Ovary (tissue), 9 donors: ENCODE results near the gene CTRB1. TPM values are rescaled to one million over a fixed set of nuclear protein-coding genes. Genes with fewer than 3 reads are reported as not detected.

ENCODE experiments used
- DNase-seq, 5 donors: peaks; one replicate each; pipeline ENCODE4 v3.0.0-alpha.2; 2019 to 2020
- H3K27ac ChIP-seq, 2 donors: fragments of 200-600 bp; one replicate each; pipeline versions ENCODE4 v1.5.1 to v1.8.0; 2019 to 2022
- H3K27me3 ChIP-seq: fragments of 200-600 bp; one replicate; pipeline ENCODE4 v1.8.0; 2022
- H3K36me3 ChIP-seq: fragments of 200-600 bp; sonication (generic); one replicate; pipeline ENCODE4 v1.5.1; 2019
- H3K4me1 ChIP-seq: one replicate; pipeline ENCODE4 v1.8.1; 2013; ENCODE audit warnings: mild to moderate bottlenecking, moderate library complexity; ENCODE audit not compliant: insufficient read depth
- H3K4me3 ChIP-seq: fragments of 200-600 bp; sonication (generic); one replicate; pipeline ENCODE4 v1.5.1; 2017
- H3K9me3 ChIP-seq, 2 donors: fragments of 200-600 bp in 1 of 2; sonication (generic) in 1 of 2; one replicate each; pipeline versions ENCODE4 v1.5.1 to v1.8.1; 2013 to 2019; ENCODE audit warnings: mild to moderate bottlenecking in 1 of 2, moderate library complexity in 1 of 2
- CTCF ChIP-seq, 3 donors: fragments of 450-650 bp in 2 of 3; fragments of 200-600 bp in 1 of 3; IDR thresholded peaks; one replicate each; pipeline versions ENCODE4 v1.5.1 to v1.8.0; 2016 to 2022; ENCODE audit warnings: antibody characterized with exemption in 3 of 3, mild to moderate bottlenecking in 1 of 3
- EP300 ChIP-seq: sonication (generic); formaldehyde crosslinking; IDR thresholded peaks from one replicate; pipeline ENCODE4 v1.6.1; 2017; ENCODE audit warnings: antibody characterized with exemption
- POLR2A ChIP-seq: fragments of 450-650 bp; IDR thresholded peaks from one replicate; pipeline ENCODE4 v1.6.1; 2017; ENCODE audit warnings: antibody characterized with exemption, mild to moderate bottlenecking, moderate library complexity
- WGBS, 3 donors: extraction: QIAGEN DNeasy Blood & Tissue Kit in 1 of 3; methylation state at CpG; one replicate each; pipeline versions ENCODE4 v1.1.5 to v1.1.7; 2013 to 2017; 5-methylcytosine and 5-hydroxymethylcytosine counted together
- intact Hi-C, 4 donors: fragments of 100-400 bp; cut with DNase I; formaldehyde crosslinking; loops; one replicate each; pipeline versions ENCODE4 v1.11.0 to v1.15.1; 2022 to 2023
- polyA plus RNA-seq, 2 donors: library from polyadenylated mRNA; stranded (reverse); fragments of 200-250 nt in 1 of 2; fragments of 350-450 nt in 1 of 2; fragmentation: Illumina TruSeq in 1 of 2; extraction: RNeasy Lipid Tissue Mini Kit (QIAGEN cat#74804) in 1 of 2; gene quantifications; one replicate each; pipeline ENCODE4 v1.2.3, GENCODE V29; 2013 to 2014
- total RNA-seq, 7 donors: library from RNA; depleted of rRNA in 2 of 7; stranded (reverse); fragments of >200 nt in 2 of 7; fragmentation: NEBNext Ultra II Directional in 3 of 7; extraction: Animal tissue kit (Norgen Biotek cat#: 25700) in 3 of 7; gene quantifications; one replicate each; pipeline versions ENCODE4 v1.1.0 to v1.2.4, GENCODE V29; 2016 to 2023
- donor health status: DM: no; HTN: no; CAD: no; lungs with moderate emphysema.
- donor health status: DM: no; HTN: no; CAD: no.
- donor health status: Bipolar disorder and iron deficiency.
- donor health status: DM: yes; HTN: yes; CAD: no.
- donor health status: DM: no; HTN: no; CAD: no.
- donor health status: DM: yes; HTN: yes; CAD: no.

Gene CTRB1
- total and polyA plus RNA-seq, 9 donors, result 0.67 to 14.7 (median 3.1) TPM; not detected in 4

GRCh38 chr16:75236736-75237397 is 18.1 kb downstream of the CTRB1 start:
- DNase-seq, result peak in 4 of 5 donors; percentile 24 to 46 (median 40)
- Histone ChIP-seq H3K4me3 (no peak overlapping the region), H3K27ac (no peak overlapping the region), H3K36me3 (no peaks in the 10 kb centered on the region), H3K27me3 (no peaks in the 10 kb centered on the region), H3K9me3 (no peaks in the 10 kb centered on the region), H3K4me1 (peaks cover 15% of the 10 kb centered on the region)
- TF ChIP-seq CTCF (IDR thresholded peaks at IDR 0.05) (no peak), EP300 (no peak)
- intact Hi-C loops, result loop anchor here in 2 of 4 donors (5.0 to 10.0 kb wide), 3 partner anchors 65 to 160 kb away; no protein-coding TSS in a partner anchor
- WGBS, 3 donors, result 88 to 91% (median 89%) methylated on average over 28 of the region's 28 CpGs

GRCh38 chr16:75237398-75238131 is 18.8 kb downstream of the CTRB1 start:
- Histone ChIP-seq H3K27me3 (no peaks in the 10 kb centered on the region), H3K4me3 (no peak overlapping the region), H3K27ac (peak overlapping the region; percentile 59 to 79), H3K4me1 (peaks cover 15% of the 10 kb centered on the region), H3K9me3 (no peaks in the 10 kb centered on the region), H3K36me3 (no peaks in the 10 kb centered on the region)
- peak in 3 of 5 donors; percentile 25 to 43 (median 43) for DNase-seq
- intact Hi-C loops, result loop anchor here in 2 of 4 donors (5.0 to 10.0 kb wide), 3 partner anchors 65 to 160 kb away; no protein-coding TSS in a partner anchor
- WGBS, 3 donors, result 76 to 87% (median 82%) methylated on average over 17 to 18 of the region's 18 CpGs
- no peak for TF ChIP-seq POLR2A
- TF ChIP-seq EP300, result no peak
- TF ChIP-seq CTCF (IDR thresholded peaks at IDR 0.05), result no peak

GRCh38 chr16:75238132-75238852 is 19.5 kb downstream of the CTRB1 start:
- Histone ChIP-seq H3K9me3 (no peaks in the 10 kb centered on the region), H3K27me3 (no peaks in the 10 kb centered on the region), H3K36me3 (no peaks in the 10 kb centered on the region), H3K4me3 (no peak overlapping the region), H3K4me1 (peaks cover 15% of the 10 kb centered on the region), H3K27ac (peak overlapping the region; percentile 59 to 79)
- peak; percentile 90 to 94 (median 91) for DNase-seq
- WGBS, 3 donors, result 14 to 16% (median 16%) methylated on average over 23 to 25 of the region's 25 CpGs
- intact Hi-C loops, result loop anchor here in 2 of 4 donors (5.0 to 10.0 kb wide), 3 partner anchors 64 to 159 kb away; no protein-coding TSS in a partner anchor
- TF ChIP-seq CTCF (IDR thresholded peaks at IDR 0.05) (no peak), POLR2A (no peak), EP300 (no peak)

GRCh38 chr16:75238853-75239541 is 20.2 kb downstream of the CTRB1 start:
- no peak overlapping the region for H3K4me3 ChIP-seq

More at GRCh38 chr16:75238853-75239541, 20.2 kb downstream of the CTRB1 start:
- intact Hi-C loops, result loop anchor here in 2 of 4 donors (5.0 to 10.0 kb wide), 3 partner anchors 63 to 158 kb away; no protein-coding TSS in a partner anchor
- H3K4me1 ChIP-seq, result peaks cover 20% of the 10 kb centered on the region
- peak in 2 of 5 donors; percentile 25 to 54 for DNase-seq
- H3K9me3 ChIP-seq, result no peaks in the 10 kb centered on the region
- H3K36me3 ChIP-seq, result no peaks in the 10 kb centered on the region
- TF ChIP-seq CTCF (IDR thresholded peaks at IDR 0.05) (peak in 2 of 3 donors; percentile 15 to 32), POLR2A (no peak)
- H3K27me3 ChIP-seq, result no peaks in the 10 kb centered on the region
- H3K27ac ChIP-seq, result peak overlapping the region; percentile 59 to 79
- 40 to 51% (median 48%) methylated on average over 13 to 16 of the region's 16 CpGs for WGBS, 3 donors
